GM19193 (cell line): Measurements from ENCODE around the gene SCO2.

ENCODE experiments used
- POLR2A ChIP-seq: IDR thresholded peaks from 4 replicates; pipeline ENCODE4 v1.6.1; 2011; ENCODE audit not compliant: insufficient read depth, insufficient read length; ENCODE audit errors: extremely low read depth

Gene SCO2

GRCh38 chr22:50562523-50563412 lies 37.4 kb upstream of the SCO2 start, which contains the start of gene SYCE3:
Gene SYCE3 (minus strand): TSS chr22:50562919. CDS start chr22:50556405, 6,514 bp downstream.
- peak; percentile 62 for TF ChIP-seq POLR2A

- TF ChIP-seq POLR2A, result no peak
Measured at GRCh38 chr22:50561401-50562358, 36.3 kb upstream of the SCO2 start.

GRCh38 chr22:50560034-50560433 lies 34.6 kb upstream of the SCO2 start:
- no peak for TF ChIP-seq POLR2A

- TF ChIP-seq POLR2A, result no peak
Measured at GRCh38 chr22:50556703-50557102, 31.3 kb upstream of the SCO2 start.

- no peak for TF ChIP-seq POLR2A
Measured at GRCh38 chr22:50553310-50553709, 27.9 kb upstream of the SCO2 start.

GRCh38 chr22:50551160-50551752 lies 25.9 kb upstream of the SCO2 start:
- TF ChIP-seq POLR2A, result no peak

- no peak for TF ChIP-seq POLR2A
Measured at GRCh38 chr22:50550395-50550794, 25.0 kb upstream of the SCO2 start.

GRCh38 chr22:50548921-50549790 lies 23.8 kb upstream of the SCO2 start:
- TF ChIP-seq POLR2A, result no peak

GRCh38 chr22:50548040-50548920 lies 22.9 kb upstream of the SCO2 start:
- peak; percentile 71 for TF ChIP-seq POLR2A

GRCh38 chr22:50547263-50547985 lies 22.0 kb upstream of the SCO2 start:
- TF ChIP-seq POLR2A, result no peak

- no peak for TF ChIP-seq POLR2A
Measured at GRCh38 chr22:50546326-50547262, 21.2 kb upstream of the SCO2 start.

- TF ChIP-seq POLR2A, result no peak
Measured at GRCh38 chr22:50545522-50546325, 20.3 kb upstream of the SCO2 start, which contains the start of gene KLHDC7B. Gene KLHDC7B (plus strand): TSS chr22:50545899. CDS start chr22:50546244, 345 bp downstream.
